GM19324 (cell line): ENCODE measurements around the gene ERMAP.
"Not testable (repeated sequence)": the region's sequence is repeated elsewhere in the genome, so short reads cannot be mapped to it uniquely, and the experiment has no call there.

Experiments used
- ATAC-seq: cut with Tn5 transposase; IDR thresholded peaks from one replicate; pipeline ENCODE4 v1.9.1; 2021; ENCODE audit warnings: mild to moderate bottlenecking, moderate library complexity; ENCODE audit not compliant: unreplicated experiment, low FRiP score

The ERMAP gene

GRCh38 chr1:42868466-42868865 is 51.5 kb downstream of the ERMAP start:
- ATAC-seq: not testable (repeated sequence)

- ATAC-seq: not testable (repeated sequence)
These were observed 52.3 kb downstream of the ERMAP start for GRCh38 chr1:42869254-42869653.

- ATAC-seq: not testable (repeated sequence)
These were observed 52.8 kb downstream of the ERMAP start for GRCh38 chr1:42869751-42870150.

- ATAC-seq: not testable (repeated sequence)
These were observed 56.2 kb downstream of the ERMAP start for GRCh38 chr1:42873108-42873507.

- no peak for ATAC-seq
These were observed 56.7 kb downstream of the ERMAP start for GRCh38 chr1:42873670-42874069.

- ATAC-seq: no peak
These were observed 59.1 kb downstream of the ERMAP start for GRCh38 chr1:42876009-42876408.

GRCh38 chr1:42877380-42877779 is 60.5 kb downstream of the ERMAP start:
- ATAC-seq: no peak

GRCh38 chr1:42880384-42880783 is 63.5 kb downstream of the ERMAP start:
- ATAC-seq: no peak

- ATAC-seq: no peak
These were observed 69.3 kb downstream of the ERMAP start for GRCh38 chr1:42886046-42886739.

- ATAC-seq: no peak
These were observed 69.9 kb downstream of the ERMAP start for GRCh38 chr1:42886800-42887199.

GRCh38 chr1:42887366-42887765 is 70.4 kb downstream of the ERMAP start:
- no peak for ATAC-seq

- no peak for ATAC-seq
These were observed 71.2 kb downstream of the ERMAP start for GRCh38 chr1:42888013-42888633.

GRCh38 chr1:42889264-42889663 is 72.3 kb downstream of the ERMAP start:
- no peak for ATAC-seq

GRCh38 chr1:42891465-42892138 is 74.7 kb downstream of the ERMAP start:
- no peak for ATAC-seq
